ENCODE results near the gene VPS39.

Gene VPS39

GRCh38 chr15:42143356-42143755 is 64.7 kb downstream of the VPS39 start:
- DNase-seq = no peak

GRCh38 chr15:42141795-42142667 is 66.1 kb downstream of the VPS39 start:
- no peak for DNase-seq

GRCh38 chr15:42141246-42141645 is 66.9 kb downstream of the VPS39 start:
- no peak for DNase-seq

DNA sequence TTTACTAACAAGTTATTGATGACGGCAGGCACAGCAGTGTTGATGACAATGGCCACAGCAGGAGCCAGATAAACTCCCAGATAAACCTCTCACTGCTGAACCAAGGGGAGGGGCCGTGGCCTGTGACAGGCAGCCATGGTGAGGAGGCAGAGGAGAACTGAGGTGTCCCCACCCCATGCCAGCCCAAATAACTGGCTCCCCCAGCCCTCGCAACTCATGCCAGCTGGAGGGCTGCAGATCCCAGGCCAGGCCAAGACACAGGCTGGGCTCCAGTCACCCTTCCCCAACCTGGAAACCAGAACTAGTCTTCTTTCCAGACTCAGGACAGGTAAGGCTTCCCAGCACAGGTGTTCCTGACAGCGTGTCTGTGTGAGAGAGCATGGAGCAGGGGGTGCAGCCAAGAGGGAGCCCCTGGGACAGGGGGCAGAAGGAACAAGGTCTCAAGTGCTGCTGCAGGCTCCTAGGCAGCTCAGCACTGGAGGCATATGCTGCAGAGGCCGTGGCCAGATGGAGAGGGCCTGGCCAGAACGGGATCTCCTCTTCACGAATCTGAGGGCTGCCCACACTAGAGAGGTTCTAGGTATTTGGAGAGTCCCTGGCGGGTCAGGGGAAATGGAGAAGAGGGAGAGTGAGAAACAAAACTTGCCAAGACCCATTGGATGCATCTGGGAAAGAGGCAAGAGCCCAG is 67.6 kb downstream of the VPS39 start:
- DNase-seq = no peak

DNA sequence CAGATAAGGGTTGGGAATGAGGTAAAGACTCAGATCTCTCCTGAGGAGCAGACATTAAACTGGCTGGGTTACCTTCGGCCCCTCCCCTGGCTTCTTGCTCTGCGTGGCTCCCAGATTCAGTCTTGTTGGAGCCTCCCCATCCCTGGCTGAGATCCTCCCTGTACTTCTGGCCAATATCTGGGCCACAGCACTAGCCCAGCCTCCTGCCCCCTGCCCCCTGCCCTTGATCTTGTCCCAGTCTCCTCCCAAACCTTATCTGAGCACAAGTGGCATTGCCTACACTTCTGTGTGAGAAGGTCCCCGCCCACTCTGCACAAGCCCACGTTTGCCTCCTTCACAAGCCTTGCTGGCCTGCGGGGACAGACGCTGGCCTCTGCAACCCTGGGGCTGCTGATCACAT is 68.5 kb downstream of the VPS39 start:
- DNase-seq = no peak

- no peak for DNase-seq
These were observed 69.1 kb downstream of the VPS39 start for GRCh38 chr15:42138968-42139386.

DNA sequence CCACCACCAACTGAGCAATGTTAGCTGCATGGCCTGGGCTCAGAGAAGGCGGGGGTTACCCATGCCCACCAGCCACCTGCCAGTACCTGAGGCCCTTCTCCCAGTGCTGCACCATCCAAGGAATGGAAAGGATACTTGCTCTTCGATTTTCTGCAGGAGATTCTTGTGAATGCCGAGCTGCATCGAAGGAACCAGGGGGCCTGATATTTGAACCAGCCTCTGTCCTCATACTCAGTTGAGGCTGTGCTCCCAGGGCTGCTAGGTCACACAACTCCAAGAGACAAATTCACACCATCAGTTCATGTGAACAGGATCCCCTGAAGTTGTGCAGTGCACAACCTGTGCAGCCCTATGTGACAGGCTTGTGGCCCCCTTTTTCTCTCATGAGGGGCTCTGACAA is 69.7 kb downstream of the VPS39 start:
- DNase-seq = no peak

GRCh38 chr15:42137461-42138261 is 70.4 kb downstream of the VPS39 start:
- DNase-seq = peak in 1 of 6 experiments; percentile 15

DNA sequence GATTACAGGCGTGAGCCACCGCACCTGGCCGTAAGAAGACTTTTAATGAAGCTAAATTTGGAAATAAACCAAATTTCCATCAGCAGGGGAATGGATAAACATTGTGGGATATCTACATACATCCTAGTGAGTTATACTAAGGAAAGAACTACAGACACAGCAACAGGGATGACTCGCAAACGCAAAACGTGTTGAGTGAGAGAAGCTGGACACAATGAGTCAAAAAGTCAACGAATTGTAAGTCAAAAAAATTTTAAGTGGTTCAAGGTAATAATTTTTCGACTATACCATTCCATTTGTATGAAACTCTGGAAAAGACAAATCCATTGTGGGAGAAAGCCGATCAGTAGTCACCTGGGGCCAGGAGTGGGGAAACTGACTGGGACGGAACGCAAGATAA is 71.6 kb downstream of the VPS39 start:
- DNase-seq = no peak

GRCh38 chr15:42135351-42135750 is 72.8 kb downstream of the VPS39 start:
- DNase-seq = no peak

GRCh38 chr15:42134617-42135245 is 73.4 kb downstream of the VPS39 start:
- DNase-seq = no peak

DNA sequence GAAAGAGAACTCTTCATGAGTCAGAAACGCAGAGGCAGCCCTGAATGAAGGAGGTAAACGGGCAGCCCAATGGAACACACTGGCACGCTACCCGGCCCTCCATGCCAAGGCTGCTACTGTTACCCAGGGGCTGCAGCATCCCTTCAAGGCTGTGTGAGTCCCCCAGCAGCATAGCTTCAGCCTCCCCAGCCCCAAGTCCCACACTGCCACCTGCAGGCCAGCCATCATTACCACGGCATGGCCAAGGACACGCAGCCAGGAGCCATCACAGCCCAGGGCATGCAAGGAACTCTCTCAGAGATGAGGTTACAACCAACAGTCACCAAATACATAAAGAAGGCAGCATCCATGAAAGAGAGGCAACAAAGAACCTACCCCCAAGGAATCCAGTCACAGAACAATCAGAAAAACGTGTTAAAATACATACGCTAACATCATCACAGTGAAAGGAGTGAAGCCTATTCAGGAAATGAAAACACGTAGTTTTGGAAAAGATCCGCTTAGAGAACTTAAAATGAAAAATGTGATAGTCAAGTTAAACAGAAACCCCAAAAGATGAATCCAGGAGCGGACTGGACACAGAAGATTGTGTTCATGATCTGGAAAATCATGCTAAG is 74.1 kb downstream of the VPS39 start:
- DNase-seq = peak in 5 of 6 experiments; percentile 1 to 7 (median 4)

- no peak for DNase-seq
These were observed 74.7 kb downstream of the VPS39 start for GRCh38 chr15:42133356-42133755.

DNA sequence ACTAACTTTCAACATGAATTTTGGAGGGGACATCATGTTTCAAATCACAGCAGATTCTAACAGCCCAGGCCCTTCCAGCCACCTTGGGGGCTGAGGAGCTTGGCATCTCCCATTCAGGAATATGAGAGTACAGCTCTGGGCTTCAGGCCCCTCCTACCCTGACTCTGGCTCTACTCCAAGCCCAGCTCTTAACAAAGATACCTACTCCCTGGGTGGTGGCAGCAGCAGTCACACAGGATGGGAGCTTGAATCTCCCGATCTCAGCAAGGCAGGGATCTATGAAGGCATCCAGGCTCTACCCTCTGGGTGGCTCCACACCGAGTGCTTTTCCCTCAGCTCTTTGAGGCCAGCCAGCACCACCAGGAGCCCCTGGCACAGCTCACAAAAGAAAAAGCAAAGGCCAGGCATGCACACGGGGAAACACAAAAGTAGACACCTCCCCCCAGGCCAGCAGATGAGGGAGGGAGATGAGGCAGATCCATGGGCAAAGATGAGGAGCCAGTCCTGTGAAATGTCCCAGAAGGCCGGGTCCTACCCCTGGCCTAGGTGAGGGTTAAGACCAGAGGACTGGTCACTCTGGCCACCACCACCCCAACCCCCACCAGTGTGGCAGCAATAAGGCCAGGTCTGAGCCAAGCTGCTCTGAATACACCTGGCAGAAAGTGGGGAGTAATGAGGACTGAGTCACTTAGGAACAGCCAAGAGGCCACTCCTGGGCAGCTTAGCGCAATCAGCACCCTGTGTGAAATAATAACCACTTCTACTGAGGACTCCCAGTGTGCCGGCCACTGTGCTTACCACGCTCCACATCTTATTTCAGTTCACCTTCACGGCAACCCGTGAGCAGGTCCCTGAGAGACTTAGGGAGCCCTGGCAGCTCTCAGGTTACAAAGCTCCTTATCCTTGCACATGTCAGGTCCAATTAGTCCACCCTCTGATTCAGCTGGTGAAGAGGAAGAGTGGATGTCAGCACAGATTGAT is 76.0 kb downstream of the VPS39 start:
- no peak for DNase-seq

DNA sequence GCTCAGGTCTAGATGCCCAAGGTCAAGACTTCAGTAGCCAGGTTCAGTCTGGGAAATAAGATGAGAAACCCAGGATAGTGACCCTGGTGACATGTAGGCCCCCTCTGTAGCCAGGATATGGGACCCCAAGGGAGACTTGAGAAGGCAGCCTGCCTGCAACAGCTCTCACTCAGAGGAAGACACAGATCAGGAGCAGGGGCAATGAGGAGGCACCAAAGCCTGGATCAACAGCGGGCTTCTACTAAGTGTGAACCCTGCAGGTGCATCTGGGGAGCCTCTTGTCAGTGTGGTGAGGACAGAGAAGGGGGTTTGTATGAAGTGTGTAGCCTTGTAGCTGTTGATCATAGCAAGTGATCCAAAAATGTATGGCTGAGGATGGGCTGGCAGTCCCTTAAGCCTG is 77.1 kb downstream of the VPS39 start:
- DNase-seq = no peak

DNA sequence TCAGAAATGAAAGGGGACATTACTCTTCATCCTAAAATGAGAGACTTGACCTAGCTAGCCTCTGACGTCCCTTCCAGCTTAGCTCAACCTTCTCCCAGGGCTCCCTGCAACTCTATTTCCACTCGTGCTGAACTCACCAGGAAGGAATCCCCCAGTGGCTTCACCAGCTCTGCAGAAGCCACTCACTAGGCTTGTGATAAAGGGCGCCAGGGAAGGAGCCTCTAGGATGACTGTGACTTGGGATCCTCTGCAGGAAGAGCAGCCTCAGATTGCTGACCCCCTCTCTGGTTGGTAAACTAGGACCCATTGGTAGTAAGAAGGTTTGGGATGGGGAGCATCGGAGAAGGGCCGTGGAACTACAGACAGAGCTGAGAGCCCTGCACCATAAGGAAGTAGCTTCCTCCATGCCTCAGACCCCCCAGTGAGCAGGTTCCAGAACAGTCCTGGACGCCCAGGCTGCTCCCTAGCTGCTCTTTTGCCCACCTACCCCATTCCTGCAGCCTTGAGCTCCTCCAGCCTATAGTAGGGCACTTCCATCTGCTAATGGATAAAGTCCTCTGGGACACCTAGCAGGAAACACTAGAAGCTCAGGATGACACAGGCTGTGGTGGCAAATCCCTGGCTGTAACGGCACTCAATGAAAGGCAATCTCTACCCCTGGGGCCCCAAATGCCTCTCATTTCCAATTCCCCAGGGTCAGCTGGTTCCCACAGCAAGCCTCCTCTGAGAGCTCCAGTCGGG is 77.7 kb downstream of the VPS39 start:
- DNase-seq = no peak

DNA sequence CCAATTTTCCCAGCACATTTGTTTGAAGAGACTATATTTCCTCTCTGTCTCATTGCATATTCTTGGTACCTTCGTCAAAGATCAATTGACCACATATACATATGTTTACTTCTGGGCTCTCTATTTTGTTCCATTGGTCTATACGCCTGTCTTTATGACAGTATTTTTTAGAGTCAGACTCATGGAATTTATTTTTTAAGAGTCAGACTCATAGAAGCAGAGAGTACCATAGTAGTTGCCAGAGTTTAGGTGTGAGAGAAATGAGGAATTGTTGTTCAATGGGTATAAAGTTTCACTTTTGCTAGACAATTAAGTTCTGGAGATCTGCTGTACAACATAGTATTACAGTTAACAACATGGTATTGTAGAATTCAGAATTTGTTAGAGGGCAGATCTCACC is 78.7 kb downstream of the VPS39 start:
- no peak for DNase-seq

- DNase-seq = no peak
These were observed 79.6 kb downstream of the VPS39 start for GRCh38 chr15:42128476-42128875.

DNA sequence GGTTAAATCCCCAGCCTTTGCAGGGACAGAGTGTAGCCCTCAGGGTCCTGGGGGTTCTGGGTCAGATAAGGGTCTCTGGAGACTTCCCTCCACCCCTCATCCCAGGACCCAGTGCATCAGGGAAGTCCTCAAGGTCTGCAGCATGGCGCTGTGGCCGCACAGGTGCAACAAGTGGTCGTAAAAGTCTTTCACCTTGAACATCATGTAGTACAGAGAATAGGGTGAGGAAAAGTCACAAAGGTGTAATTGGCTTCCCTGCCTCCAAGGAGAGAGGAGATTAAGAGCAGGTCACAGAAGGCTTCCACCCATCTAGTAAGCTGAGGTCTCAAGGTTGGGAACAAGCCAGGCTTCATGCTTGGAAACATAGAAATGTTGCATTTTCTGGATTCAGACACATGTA is 84.6 kb downstream of the VPS39 start:
- DNase-seq = no peak

DNA sequence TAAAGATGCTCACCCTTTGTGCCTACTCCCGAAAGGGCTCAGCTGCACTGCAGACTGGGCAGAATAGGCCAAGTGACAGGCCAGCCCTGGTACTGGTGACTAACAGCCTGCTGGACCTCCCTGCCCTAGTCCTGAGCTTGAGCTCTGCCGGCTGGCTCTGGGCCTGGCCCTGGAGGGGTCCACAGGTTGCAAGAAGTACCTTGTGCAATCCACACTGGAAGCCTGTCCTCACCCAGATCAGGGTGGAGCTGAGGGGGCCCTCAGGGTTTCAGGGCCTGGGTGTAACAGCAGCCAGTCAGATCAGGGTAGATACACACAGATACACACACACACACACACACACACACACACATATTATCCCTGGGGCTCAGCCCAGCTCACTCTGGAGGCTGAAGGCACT is 86.4 kb downstream of the VPS39 start:
- no peak for DNase-seq

GRCh38 chr15:42121021-42121420 is 87.1 kb downstream of the VPS39 start:
- no peak for DNase-seq
